HFFc6 (cell line): ENCODE data around the gene RASGRP3. TPM values are rescaled to one million over a fixed set of nuclear protein-coding genes. Genes with fewer than 3 reads are reported as not detected.
"Not testable (repeated sequence)": the region's sequence is repeated elsewhere in the genome, so short reads cannot be mapped to it uniquely, and the experiment has no call there.

ENCODE experiments used
- DNase-seq: peaks from one replicate; pipeline ENCODE4 v3.0.0-alpha.2; 2018
- H3K27ac Mint-ChIP-seq: 2 replicates; pipeline ENCODE4 v1.8.0; 2020; ENCODE audit warnings: mild to moderate bottlenecking, mixed read lengths
- H3K27me3 Mint-ChIP-seq: 2 replicates; pipeline ENCODE4 v1.8.0; 2021; ENCODE audit warnings: mild to moderate bottlenecking, moderate library complexity, mixed read lengths; ENCODE audit not compliant: insufficient read depth
- H3K36me3 Mint-ChIP-seq: 2 replicates; pipeline ENCODE4 v1.8.0; 2021; ENCODE audit warnings: low read depth, mixed read lengths
- H3K4me1 Mint-ChIP-seq: 2 replicates; pipeline ENCODE4 v1.8.0; 2020; ENCODE audit warnings: low read depth, mixed read lengths
- H3K4me3 Mint-ChIP-seq: 2 replicates; pipeline ENCODE4 v1.8.0; 2020; ENCODE audit warnings: mild to moderate bottlenecking, moderate library complexity, mixed read lengths
- H3K9me3 Mint-ChIP-seq: 2 replicates; pipeline ENCODE4 v1.8.0; 2020; ENCODE audit warnings: mild to moderate bottlenecking, mixed read lengths
- total RNA-seq, 6 experiments: library from RNA; stranded (reverse); fragmentation: NEBNext Ultra II Directional; extraction: Animal tissue kit (Norgen Biotek cat#: 25700); gene quantifications; 2 replicates in 1 of 6; 3 replicates in 5 of 6; pipeline ENCODE4 v1.2.3, GENCODE V29; 2021
- TF ChIP-seq, protein P1 (sequence below): fragments of 200-600 bp; sonication (generic); IDR thresholded peaks from 2 replicates; pipeline ENCODE4 v1.5.0; 2021; ENCODE audit warnings: antibody characterized with exemption, mild to moderate bottlenecking

Gene RASGRP3
- total RNA-seq, 6 experiments from 2014 or later, result 1.7 to 4.6 (median 3.0) TPM

DNA sequence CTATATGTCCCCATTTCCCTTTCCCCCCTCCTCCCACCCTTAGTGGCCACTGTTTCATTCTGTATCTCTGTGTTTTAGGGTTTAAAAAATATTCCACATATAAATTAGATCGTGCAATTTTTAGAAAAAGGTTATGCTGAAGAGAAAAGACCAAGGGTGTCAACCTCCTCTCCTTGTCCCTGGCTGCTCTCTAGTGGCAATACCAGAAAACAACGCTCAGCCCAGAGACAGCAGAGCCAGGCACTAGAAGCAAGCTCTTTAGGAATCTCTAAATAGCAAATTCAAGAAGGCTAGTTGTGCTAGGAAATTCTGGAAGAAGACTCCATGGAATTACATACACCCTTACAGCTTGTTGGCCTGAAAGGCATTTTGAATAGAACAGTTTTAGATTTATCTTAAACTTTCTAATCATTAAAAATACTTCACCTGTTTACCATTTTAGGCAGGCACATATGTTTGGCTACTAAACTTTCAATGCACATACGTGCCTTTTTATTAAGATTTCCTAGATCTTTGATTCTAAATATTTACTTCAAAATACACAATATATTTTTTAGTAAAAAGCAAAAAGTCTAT, 35.1 kb upstream of the RASGRP3 start:
- TF ChIP-seq, protein P1, sequence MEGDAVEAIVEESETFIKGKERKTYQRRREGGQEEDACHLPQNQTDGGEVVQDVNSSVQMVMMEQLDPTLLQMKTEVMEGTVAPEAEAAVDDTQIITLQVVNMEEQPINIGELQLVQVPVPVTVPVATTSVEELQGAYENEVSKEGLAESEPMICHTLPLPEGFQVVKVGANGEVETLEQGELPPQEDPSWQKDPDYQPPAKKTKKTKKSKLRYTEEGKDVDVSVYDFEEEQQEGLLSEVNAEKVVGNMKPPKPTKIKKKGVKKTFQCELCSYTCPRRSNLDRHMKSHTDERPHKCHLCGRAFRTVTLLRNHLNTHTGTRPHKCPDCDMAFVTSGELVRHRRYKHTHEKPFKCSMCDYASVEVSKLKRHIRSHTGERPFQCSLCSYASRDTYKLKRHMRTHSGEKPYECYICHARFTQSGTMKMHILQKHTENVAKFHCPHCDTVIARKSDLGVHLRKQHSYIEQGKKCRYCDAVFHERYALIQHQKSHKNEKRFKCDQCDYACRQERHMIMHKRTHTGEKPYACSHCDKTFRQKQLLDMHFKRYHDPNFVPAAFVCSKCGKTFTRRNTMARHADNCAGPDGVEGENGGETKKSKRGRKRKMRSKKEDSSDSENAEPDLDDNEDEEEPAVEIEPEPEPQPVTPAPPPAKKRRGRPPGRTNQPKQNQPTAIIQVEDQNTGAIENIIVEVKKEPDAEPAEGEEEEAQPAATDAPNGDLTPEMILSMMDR, result peak; percentile 85
- H3K27me3 Mint-ChIP-seq, result no peaks in the 10 kb centered on the region; the same call in 1 of the 2 replicates
- peak; percentile 77 for DNase-seq
- peaks cover 60% of the 10 kb centered on the region for H3K4me1 Mint-ChIP-seq
- H3K9me3 Mint-ChIP-seq, result no peaks in the 10 kb centered on the region
- H3K27ac Mint-ChIP-seq, result no peak overlapping the region
- no peak overlapping the region for H3K4me3 Mint-ChIP-seq
- peaks cover 11% of the 10 kb centered on the region; the same call in 1 of the 2 replicates for H3K36me3 Mint-ChIP-seq

DNA sequence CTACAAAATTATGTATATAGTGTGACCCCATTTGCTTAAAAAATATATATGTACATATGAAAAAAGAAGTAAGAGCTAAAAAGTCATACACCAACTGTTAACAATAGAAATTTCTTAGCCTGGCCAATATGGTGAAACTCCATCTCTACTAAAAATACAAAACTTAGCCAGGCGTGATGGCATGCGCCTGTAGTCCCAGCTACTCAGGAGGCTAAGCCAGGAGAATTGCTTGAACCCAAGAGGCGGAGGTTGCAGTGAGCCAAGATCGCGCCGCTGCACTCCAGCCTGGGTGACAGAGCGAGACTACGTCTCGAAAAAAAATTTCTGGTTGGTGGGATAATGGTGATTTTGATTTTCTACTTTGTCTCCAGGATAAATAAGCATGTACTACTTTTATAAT, 34.4 kb upstream of the RASGRP3 start:
- H3K9me3 Mint-ChIP-seq, DNase-seq, H3K4me3 Mint-ChIP-seq, H3K27ac Mint-ChIP-seq, H3K27me3 Mint-ChIP-seq: not testable (repeated sequence)
- Mint-ChIP-seq H3K36me3 (peaks cover 11% of the 10 kb centered on the region; the same call in 1 of the 2 replicates), H3K4me1 (peaks cover 52% of the 10 kb centered on the region)

DNA sequence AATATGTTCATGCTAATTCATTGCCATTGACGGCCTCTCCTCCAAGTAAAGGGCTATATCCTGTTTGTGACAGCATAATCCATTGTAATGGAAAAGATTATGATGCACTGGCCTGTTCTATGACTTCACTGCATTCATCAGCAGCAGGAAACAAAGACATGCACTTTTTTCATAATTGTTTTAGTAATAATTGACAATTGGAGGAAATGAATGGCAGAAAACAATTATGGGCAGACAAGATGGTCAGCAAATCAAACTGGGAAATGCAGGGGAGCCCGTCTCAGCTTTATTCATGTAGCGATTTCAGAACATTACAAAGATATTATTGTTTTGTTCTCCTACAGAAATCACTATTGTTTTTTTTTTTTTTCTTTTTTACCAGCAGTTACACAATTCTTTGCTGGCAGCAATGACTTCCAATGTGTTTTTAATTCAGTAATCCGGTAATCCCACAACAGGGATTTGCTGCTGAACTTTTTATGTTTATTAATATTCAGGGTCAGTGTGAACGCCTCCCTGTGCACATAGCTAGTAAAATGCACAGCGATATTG, 33.8 kb upstream of the RASGRP3 start:
- TF ChIP-seq, protein P1, result no peak
- Mint-ChIP-seq H3K9me3 (no peaks in the 10 kb centered on the region), H3K4me1 (peaks cover 49% of the 10 kb centered on the region), H3K27ac (no peak overlapping the region; the same call in 1 of the 2 replicates), H3K36me3 (peaks cover 11% of the 10 kb centered on the region; the same call in 1 of the 2 replicates), H3K4me3 (no peak overlapping the region), H3K27me3 (no peaks in the 10 kb centered on the region)
- DNase-seq, result no peak

DNA sequence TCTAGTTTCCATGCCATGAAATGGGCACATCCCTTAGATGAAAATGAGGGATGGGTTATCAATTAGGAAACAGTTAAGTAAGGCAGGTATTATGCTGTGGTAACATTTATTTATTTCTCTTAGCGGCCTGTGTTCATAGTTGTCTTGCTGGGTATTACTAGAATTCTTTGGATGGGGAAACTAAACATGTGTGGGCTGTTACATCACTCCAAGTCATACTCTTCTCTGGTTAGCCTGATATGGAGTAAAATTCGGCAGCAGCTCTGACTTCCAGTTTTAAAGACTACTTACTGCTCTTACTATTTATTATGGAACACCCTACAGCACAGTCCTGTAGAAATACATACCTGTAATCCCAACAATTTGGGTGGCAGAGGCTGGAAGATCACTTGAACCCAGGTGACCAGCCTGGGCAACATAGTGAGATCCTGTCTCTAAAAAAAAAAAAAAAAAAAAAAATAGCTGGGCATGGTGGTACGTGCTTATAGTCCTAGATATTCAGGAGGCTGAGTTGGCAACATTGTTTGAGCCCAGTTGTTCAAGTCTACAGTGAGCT, 33.1 kb upstream of the RASGRP3 start:
- peaks cover 11% of the 10 kb centered on the region; the same call in 1 of the 2 replicates for H3K36me3 Mint-ChIP-seq
- H3K27me3 Mint-ChIP-seq, result no peaks in the 10 kb centered on the region
- peaks cover 50% of the 10 kb centered on the region for H3K4me1 Mint-ChIP-seq
- no peaks in the 10 kb centered on the region for H3K9me3 Mint-ChIP-seq
- no peak overlapping the region; the same call in 1 of the 2 replicates for H3K27ac Mint-ChIP-seq
- TF ChIP-seq, protein P1, result no peak
- no peak for DNase-seq
- H3K4me3 Mint-ChIP-seq, result no peak overlapping the region

DNA sequence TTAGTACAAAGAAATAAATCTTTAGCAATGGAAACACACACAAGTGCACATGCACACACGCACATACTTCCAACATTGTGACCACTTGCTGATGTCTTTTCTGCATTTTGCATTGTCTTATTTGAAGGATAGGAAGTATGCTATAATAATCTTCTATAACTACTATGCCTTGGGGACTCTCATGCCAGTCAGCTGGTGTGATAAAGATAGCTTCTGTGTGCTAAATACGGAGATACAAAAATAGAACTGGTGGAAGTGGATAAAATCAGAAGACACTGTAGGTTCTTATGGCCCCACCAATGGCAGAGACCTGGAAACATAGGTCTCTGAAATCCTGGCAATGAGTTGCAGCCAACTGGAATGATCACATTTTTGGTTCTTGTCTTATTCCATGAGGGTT, 31.5 kb upstream of the RASGRP3 start:
- Mint-ChIP-seq H3K36me3 (peaks cover 6% of the 10 kb centered on the region; the same call in 1 of the 2 replicates), H3K4me1 (peaks cover 35% of the 10 kb centered on the region), H3K27ac (no peak overlapping the region), H3K4me3 (no peak overlapping the region), H3K9me3 (no peaks in the 10 kb centered on the region), H3K27me3 (no peaks in the 10 kb centered on the region)
- no peak for DNase-seq
- TF ChIP-seq, protein P1, result no peak

DNA sequence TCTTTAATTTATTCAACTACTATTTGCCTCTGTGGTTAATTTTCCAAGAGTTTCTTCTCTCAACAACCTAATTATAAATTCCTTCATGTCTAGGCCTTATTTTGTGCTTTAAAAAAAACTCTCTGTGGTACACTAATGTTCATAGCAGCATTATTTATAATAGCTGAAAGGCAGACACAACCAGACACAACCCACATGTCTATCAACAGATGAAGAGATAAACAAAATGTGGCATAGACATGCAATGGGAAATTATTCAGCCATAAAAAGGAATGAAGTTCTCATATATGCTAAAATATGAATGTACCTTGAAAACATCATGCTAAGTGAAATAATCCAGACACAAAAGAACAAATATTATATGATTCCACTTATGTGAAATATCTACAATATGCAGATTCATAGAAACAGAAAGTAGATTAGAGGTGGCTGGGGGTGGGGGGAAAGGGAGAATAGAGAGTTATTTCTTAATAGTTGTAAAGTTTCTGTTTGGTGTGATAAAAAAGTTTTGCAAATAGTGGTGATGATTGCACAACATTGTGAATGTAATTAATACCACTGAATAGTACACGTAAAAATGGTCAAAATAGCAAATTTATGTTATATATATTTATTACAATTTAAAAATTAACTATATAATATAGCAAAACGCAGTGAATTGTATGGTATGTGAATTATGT, 28.1 kb upstream of the RASGRP3 start:
- Mint-ChIP-seq H3K27me3 (no peaks in the 10 kb centered on the region), H3K4me1 (peaks cover 22% of the 10 kb centered on the region), H3K36me3 (peaks cover 19% of the 10 kb centered on the region), H3K27ac (no peak overlapping the region), H3K9me3 (peaks cover 14% of the 10 kb centered on the region), H3K4me3 (no peak overlapping the region)
- no peak for DNase-seq
- TF ChIP-seq, protein P1, result no peak
